ENCODE results near the gene RASL11B. TPM values are rescaled to one million over a fixed set of nuclear protein-coding genes. Genes with fewer than 3 reads are reported as not detected.
A peak's percentile ranks its signal among the peaks of the same experiment; 100 is the strongest.

The RASL11B gene
- polyA plus RNA-seq, 1 donor (not counting 4 experiments of a cell fraction or from before 2014, with no cell fraction given) = 1.4 TPM

DNA sequence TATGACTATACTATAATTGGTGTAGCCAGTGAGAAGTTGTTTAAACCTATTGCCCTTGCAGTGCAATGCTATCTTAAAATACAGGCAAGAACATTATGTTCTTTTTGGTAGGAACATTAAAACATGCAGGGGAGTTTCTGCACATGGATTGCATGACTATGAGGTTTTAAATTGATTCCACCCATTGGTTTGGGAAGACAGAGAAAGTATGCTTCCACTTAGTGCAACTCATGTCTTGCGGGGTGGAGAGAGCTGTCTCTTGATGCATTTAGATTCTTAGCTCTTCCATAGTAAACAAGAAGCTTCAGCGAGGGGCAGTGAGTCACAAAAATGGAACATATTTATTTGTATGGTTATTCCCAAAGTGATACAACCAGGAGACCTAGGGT lies 39.5 kb upstream of the RASL11B start:
- peak overlapping the region in 1 of 3 experiments; percentile 7 for H3K4me3 ChIP-seq (ENCODE audit: control insufficient read depth in 2 of 3, extremely low read depth in 1 of 3, insufficient read depth in 2 of 3, low read depth in 1 of 3, low read length in 3 of 3)
- H4K20me1 ChIP-seq (ENCODE audit: control insufficient read depth, extremely low read depth, insufficient read depth, low read length) = no peaks in the 10 kb centered on the region
- H3K9me1 ChIP-seq (ENCODE audit: control insufficient read depth, extremely low read depth, insufficient read depth, low read length) = no peaks in the 10 kb centered on the region
- FAIRE-seq (no peak), DNase-seq (ENCODE audit: low read depth, low spot score) (no peak)
- dilution Hi-C loops (cut with MboI; ENCODE audit: extremely low pct_ligation_motif_present, low sequenced_read_pairs) = no loop called here
- no peaks in the 10 kb centered on the region for H3K36me3 ChIP-seq (ENCODE audit: control insufficient read depth in 2 of 2, extremely low read depth in 1 of 2, insufficient read depth in 2 of 2, low read length in 2 of 2)
- peak overlapping the region; percentile 21 for H2AFZ ChIP-seq (ENCODE audit: control insufficient read depth, low read length)
- no peak for TF ChIP-seq EZH2 (IDR thresholded peaks at IDR 0.05; ENCODE audit: low read length)
- TF ChIP-seq, protein P1, sequence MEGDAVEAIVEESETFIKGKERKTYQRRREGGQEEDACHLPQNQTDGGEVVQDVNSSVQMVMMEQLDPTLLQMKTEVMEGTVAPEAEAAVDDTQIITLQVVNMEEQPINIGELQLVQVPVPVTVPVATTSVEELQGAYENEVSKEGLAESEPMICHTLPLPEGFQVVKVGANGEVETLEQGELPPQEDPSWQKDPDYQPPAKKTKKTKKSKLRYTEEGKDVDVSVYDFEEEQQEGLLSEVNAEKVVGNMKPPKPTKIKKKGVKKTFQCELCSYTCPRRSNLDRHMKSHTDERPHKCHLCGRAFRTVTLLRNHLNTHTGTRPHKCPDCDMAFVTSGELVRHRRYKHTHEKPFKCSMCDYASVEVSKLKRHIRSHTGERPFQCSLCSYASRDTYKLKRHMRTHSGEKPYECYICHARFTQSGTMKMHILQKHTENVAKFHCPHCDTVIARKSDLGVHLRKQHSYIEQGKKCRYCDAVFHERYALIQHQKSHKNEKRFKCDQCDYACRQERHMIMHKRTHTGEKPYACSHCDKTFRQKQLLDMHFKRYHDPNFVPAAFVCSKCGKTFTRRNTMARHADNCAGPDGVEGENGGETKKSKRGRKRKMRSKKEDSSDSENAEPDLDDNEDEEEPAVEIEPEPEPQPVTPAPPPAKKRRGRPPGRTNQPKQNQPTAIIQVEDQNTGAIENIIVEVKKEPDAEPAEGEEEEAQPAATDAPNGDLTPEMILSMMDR (optimal IDR thresholded peaks at IDR 0.05 in 1 of 3, IDR thresholded peaks at IDR 0.05 in 1 of 3, conservative IDR thresholded peaks at IDR 0.05 in 1 of 3; ENCODE audit: extremely low read depth in 1 of 3, insufficient read depth in 2 of 3, low read length in 3 of 3) = no peak
- no peaks in the 10 kb centered on the region for H3K79me2 ChIP-seq (ENCODE audit: control insufficient read depth, insufficient read depth, low read length)
- H3K9me3 ChIP-seq (ENCODE audit: control insufficient read depth, low read depth, low read length) = no peaks in the 10 kb centered on the region
- H3K4me2 ChIP-seq (ENCODE audit: control insufficient read depth, extremely low read depth, insufficient read depth, low read depth, low read length) = peak overlapping the region; percentile 50
- H3K27me3 ChIP-seq (ENCODE audit: control insufficient read depth, extremely low read depth, insufficient read depth, low read length) = no peaks in the 10 kb centered on the region
- H3K9ac ChIP-seq (ENCODE audit: control insufficient read depth, extremely low read depth, insufficient read depth, low read length) = peak overlapping the region; percentile 39
- H3K4me1 ChIP-seq (ENCODE audit: control insufficient read depth, extremely low read depth, insufficient read depth, low read length) = peaks cover 23% of the 10 kb centered on the region
- H3K27ac ChIP-seq (ENCODE audit: control insufficient read depth, insufficient read depth, low read length) = peak overlapping the region; percentile 74

DNA sequence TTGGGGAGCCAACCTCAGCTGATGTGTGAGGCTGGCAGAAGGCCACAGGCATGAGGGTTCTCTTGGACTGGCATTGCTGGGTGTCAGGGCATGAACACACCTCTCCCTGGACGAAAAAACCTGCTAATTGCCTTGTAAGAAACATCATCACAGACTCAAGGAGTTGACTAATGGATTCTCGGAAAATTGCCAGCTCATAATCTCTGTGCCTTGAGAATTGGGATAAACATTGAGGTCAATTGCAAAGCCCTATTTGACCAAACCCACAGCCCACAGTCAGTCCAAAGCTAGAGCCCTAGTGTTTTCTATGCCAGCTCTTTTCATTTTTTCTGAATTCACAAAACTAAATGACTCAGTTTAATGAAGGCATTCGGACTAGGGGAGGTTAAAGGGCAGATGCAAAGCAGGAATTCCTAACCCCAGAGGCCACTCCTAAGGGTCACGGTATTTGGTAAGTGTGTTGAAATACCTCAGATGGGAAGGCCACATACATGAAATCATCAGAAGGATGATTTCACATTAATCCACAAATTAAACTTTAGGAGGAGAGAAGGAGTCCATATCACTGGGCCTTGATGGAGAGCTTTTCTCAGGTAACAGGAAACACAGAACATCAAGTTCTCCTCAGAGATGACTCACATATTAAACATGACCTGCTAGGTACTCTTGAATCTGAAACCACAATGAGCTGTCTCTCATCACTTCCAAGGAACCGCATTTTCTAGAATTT lies 39.0 kb upstream of the RASL11B start:
- peak overlapping the region; percentile 21 for H2AFZ ChIP-seq (ENCODE audit: control insufficient read depth, low read length)
- H3K36me3 ChIP-seq (ENCODE audit: control insufficient read depth in 2 of 2, extremely low read depth in 1 of 2, insufficient read depth in 2 of 2, low read length in 2 of 2) = no peaks in the 10 kb centered on the region
- H4K20me1 ChIP-seq (ENCODE audit: control insufficient read depth, extremely low read depth, insufficient read depth, low read length) = no peaks in the 10 kb centered on the region
- H3K27ac ChIP-seq (ENCODE audit: control insufficient read depth, insufficient read depth, low read length) = peak overlapping the region; percentile 74
- FAIRE-seq (peak; percentile 97), DNase-seq (ENCODE audit: low read depth, low spot score) (peak; percentile 78)
- no peaks in the 10 kb centered on the region for H3K79me2 ChIP-seq (ENCODE audit: control insufficient read depth, insufficient read depth, low read length)
- peak overlapping the region; percentile 50 for H3K4me2 ChIP-seq (ENCODE audit: control insufficient read depth, extremely low read depth, insufficient read depth, low read depth, low read length)
- no peaks in the 10 kb centered on the region for H3K27me3 ChIP-seq (ENCODE audit: control insufficient read depth, extremely low read depth, insufficient read depth, low read length)
- H3K4me3 ChIP-seq (ENCODE audit: control insufficient read depth in 2 of 3, extremely low read depth in 1 of 3, insufficient read depth in 2 of 3, low read depth in 1 of 3, low read length in 3 of 3) = peak overlapping the region in 1 of 3 experiments; percentile 7
- no peak for TF ChIP-seq EZH2 (IDR thresholded peaks at IDR 0.05; ENCODE audit: low read length)
- TF ChIP-seq, protein P1 (optimal IDR thresholded peaks at IDR 0.05 in 1 of 3, IDR thresholded peaks at IDR 0.05 in 1 of 3, conservative IDR thresholded peaks at IDR 0.05 in 1 of 3; ENCODE audit: extremely low read depth in 1 of 3, insufficient read depth in 2 of 3, low read length in 3 of 3) = no peak
- H3K9me1 ChIP-seq (ENCODE audit: control insufficient read depth, extremely low read depth, insufficient read depth, low read length) = no peaks in the 10 kb centered on the region
- H3K9me3 ChIP-seq (ENCODE audit: control insufficient read depth, low read depth, low read length) = no peaks in the 10 kb centered on the region
- H3K9ac ChIP-seq (ENCODE audit: control insufficient read depth, extremely low read depth, insufficient read depth, low read length) = peak overlapping the region; percentile 39
- dilution Hi-C loops (cut with MboI; ENCODE audit: extremely low pct_ligation_motif_present, low sequenced_read_pairs) = no loop called here
- H3K4me1 ChIP-seq (ENCODE audit: control insufficient read depth, extremely low read depth, insufficient read depth, low read length) = peaks cover 23% of the 10 kb centered on the region

Measured in keratinocyte (primary cell).